ENCODE results near the gene TAS2R41.
"Not testable (repeated sequence)": the region's sequence is repeated elsewhere in the genome, so short reads cannot be mapped to it uniquely, and the experiment has no call there.

Gene TAS2R41

GRCh38 chr7:143456992-143457793, 20.5 kb upstream of the TAS2R41 start:
- no peak for FAIRE-seq

- FAIRE-seq = no peak
Measured at GRCh38 chr7:143458263-143458662, 19.4 kb upstream of the TAS2R41 start.

GRCh38 chr7:143458681-143459080, 19.0 kb upstream of the TAS2R41 start:
- FAIRE-seq = no peak

- no peak for FAIRE-seq
Measured at GRCh38 chr7:143459359-143459758, 18.3 kb upstream of the TAS2R41 start.

- FAIRE-seq = no peak
Measured at GRCh38 chr7:143460271-143460979, 17.2 kb upstream of the TAS2R41 start.

- no peak for FAIRE-seq
Measured at GRCh38 chr7:143462045-143462444, 15.6 kb upstream of the TAS2R41 start.

GRCh38 chr7:143463556-143463955, 14.1 kb upstream of the TAS2R41 start:
- no peak for FAIRE-seq

DNA sequence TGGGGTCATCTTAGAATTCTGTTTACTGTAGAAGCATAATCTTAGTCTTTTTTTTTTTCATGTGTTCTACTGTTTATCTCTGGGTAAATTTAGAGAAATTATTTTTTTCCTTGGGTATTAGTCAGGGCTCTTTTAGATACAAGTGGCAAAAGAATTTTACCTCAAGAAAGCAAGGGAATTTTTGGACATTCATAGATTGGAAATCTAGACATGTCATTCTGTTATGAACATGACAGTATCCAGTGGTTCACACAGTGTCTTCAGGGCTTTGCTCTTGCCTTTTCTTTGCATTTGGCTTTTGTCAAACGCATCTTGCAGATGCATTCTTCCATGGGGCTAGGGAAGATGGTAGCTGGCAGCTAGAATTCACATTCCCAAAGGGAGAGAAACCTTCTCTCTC, 13.7 kb upstream of the TAS2R41 start:
- FAIRE-seq = no peak

GRCh38 chr7:143467724-143468123, 9.9 kb upstream of the TAS2R41 start:
- no peak for FAIRE-seq

DNA sequence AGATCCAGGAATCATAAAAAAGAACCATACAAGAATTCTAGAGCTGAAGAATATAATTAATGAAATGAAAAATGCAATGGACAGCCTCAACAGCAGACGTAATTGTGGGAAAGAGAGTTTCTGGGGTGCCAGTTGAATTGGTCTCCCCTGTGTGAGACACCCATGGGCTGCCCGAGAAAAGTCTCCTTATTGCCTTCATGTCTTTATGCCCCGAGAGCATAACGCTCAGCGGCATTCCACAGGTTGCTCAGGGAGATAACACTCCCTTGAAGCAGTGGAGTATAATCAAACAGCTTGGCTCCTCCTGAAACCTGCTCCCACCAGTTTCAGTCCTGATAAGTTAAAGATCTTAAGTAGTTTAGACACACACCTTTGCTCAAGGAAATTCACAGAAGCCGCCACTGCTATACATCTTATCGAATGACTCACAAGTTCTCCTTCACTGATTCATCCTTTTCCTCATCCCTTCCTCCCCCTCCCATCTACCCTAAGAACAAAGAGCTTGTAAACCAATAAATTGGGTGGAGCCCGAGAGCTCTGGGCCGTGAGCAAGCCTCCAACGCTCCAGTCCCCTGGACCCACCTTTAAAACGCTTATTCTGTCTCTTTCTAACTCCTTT, 5.5 kb upstream of the TAS2R41 start:
- FAIRE-seq = not testable (repeated sequence)

GRCh38 chr7:143479055-143479766, 1.5 kb downstream of the TAS2R41 start:
- FAIRE-seq = no peak

DNA sequence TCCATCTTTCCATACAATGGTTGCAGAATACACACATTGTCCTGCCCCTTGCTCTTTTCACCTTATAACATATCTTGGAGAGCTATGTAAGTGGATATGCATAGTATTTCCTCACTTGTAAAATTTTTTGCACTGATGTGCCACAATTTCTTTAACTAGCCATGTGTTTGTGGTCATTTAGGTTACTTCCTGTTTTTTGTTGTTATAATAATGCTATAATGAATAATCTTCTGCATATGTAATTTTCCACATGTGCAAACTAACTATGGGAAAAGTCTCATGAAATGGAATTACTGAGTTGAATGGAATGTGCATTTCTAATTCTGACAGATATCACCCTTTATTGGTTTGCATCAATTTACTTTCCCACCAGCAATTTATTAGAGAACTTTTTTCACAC, 2.8 kb downstream of the TAS2R41 start:
- no peak for FAIRE-seq

- no peak for FAIRE-seq
Measured at GRCh38 chr7:143484119-143484518, 6.4 kb downstream of the TAS2R41 start.

- FAIRE-seq = no peak
Measured at GRCh38 chr7:143485094-143485493, 7.4 kb downstream of the TAS2R41 start.

DNA sequence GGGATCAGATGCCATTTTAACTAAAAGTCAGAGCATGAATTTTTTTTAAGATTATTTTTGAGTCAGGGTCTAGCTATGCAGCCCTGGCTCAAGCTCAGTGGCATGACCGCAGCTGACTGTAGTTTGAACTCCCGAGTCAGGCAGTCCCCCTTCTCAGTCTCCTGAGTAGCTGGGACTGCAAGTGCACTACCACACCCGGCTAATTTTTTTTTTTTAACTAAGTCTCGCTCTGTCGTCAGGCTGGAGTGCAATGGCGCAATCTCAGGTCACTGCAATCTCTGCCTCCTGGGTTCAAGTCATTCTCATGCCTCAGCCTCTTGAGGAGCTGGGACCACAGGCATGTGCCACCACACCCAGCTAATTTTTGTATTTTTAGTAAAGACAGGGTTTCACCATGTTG, 7.8 kb downstream of the TAS2R41 start:
- no peak for FAIRE-seq

- not testable (repeated sequence) for FAIRE-seq
Measured at GRCh38 chr7:143486266-143486665, 8.6 kb downstream of the TAS2R41 start.

- no peak for FAIRE-seq
Measured at GRCh38 chr7:143487061-143487460, 9.4 kb downstream of the TAS2R41 start.

DNA sequence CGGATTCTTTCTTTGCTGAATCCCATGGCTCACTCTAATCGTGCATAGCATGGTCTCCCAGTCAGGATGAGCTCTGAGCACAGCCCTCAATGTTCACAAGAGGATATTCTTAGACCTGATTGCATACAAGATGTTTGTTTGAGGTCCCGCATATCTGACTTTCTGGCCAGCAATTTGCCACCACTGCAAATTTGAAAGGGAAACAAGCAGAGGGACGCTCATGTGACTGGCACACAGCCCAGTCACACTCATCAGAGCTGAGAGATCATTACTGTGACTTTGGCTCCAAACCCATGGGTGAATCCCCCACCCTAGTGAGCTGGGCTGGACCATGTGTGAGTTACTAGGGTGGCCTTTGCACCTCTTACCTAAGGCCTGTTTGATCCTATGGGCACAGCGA, 9.9 kb downstream of the TAS2R41 start:
- FAIRE-seq = no peak

DNA sequence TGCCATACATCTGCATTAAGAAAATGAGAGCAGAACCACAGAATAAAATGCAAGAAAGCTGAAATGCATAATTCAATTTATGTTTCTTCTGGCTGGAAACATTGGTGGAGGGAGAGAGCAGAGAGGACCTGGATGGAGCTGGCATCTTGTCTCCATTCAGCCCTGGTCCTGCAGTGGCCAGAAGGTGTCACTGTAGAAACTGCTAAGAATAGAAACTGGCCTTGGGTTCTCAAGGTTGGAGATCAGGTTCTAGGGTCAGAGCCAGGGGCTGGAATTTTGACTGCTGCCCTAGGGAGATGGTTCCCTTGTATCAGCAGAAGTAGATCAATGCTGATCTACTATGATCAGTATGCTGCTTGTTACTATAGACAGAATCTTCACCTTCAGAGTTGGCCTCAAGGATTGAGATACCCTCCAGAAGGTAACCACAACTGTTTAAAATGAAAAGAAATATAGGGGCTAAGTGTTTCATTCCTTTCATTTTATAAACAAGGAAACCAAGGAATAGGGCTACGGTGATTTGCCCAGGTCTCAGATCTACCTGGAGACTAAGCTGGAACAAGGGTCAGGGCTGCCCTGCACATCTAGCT, 13.1 kb downstream of the TAS2R41 start:
- no peak for FAIRE-seq

- FAIRE-seq = no peak
Measured at GRCh38 chr7:143492043-143492471, 14.4 kb downstream of the TAS2R41 start.

DNA sequence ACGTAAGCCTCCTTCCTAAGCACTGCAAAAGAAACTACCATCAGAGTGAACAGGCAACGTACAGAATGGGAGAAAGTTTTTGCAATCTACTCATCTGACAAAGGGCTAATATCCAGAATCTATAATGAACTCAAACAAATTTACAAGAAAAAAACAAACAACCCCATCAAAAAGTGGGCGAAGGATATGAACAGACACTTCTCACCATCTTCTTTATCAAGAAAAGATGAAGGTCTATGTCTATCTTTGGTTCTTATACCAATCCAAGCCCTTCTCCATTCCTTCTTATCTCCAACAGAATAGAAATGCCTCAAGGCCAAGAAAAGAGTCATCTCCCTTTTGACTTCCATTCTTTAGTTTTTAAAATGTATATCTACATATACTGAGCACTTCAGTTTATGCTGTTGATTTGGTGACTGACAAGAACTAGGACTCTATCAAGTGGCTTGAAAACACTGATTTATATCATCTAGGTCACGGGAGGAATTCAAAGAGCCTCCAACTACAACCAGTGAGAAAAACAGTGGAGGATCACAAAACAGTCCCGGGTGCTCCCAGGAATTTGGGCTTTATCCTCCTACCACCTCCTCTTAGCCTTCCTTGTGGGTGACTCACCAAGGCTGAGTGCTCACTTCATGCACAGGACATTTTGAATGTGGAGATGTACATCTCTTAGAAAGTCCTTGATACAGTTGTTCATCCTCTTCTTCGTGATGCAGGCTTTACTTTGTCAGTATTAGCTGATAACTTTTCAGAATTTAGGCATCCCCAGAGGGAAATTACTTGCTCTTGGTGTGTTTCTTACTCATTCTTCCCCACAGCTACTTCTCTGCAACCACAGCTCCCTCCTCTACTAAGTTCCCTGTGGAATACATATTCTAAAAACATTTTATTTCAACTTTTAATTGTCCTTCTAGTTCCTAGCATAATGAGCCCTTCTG, 15.4 kb downstream of the TAS2R41 start:
- FAIRE-seq = no peak

DNA sequence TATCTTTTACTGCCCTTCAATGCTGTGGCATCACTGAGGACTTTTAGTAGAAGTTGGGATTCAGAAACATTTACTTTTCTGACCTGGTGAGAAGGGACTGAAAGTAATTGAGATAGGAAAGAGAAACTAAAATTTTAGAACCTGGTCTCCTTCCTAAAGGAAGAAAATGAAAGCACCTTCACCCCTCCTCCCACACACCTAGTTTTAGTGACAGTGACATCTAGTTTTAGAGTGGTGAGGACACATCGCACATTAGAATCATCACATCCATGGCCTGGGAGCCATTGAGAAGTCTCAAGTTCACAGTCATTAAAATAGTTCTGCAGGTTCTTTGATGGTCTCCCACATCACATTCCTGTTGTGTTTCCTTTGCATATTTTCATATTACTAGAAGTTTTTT, 16.1 kb downstream of the TAS2R41 start:
- FAIRE-seq = no peak

Data from TTC549 (cell line).